HG03342 (cell line): Measurements from ENCODE around the gene COL4A3.
"Not testable (repeated sequence)": the region's sequence is repeated elsewhere in the genome, so short reads cannot be mapped to it uniquely, and the experiment has no call there.

Source experiments
- ATAC-seq: cut with Tn5 transposase; IDR thresholded peaks from one replicate; pipeline ENCODE4 v1.9.1; 2021; ENCODE audit warnings: mild to moderate bottlenecking, moderate library complexity; ENCODE audit not compliant: unreplicated experiment

The COL4A3 gene

DNA sequence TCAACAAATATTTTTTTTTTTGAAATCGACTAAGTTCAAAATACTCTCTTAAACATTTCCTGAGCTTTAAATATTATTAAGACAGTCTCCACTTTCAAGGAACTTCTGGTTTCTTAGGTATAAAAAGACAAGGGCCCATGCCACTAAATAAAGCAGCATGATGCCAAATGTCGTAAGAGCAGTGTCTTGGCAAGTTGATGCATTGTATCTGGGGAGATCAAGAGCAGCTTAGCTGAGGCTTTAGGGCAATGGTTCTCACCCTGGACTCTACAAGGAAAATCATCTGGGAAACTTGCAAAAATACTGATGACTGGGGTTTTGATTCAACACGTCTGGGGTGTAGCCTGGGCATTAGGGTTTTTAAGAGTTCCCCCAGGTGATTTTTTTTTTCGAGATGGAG is 41.3 kb downstream of the COL4A3 start:
- no peak for ATAC-seq

GRCh38 chr2:227206406-227206805 is 42.0 kb downstream of the COL4A3 start:
- ATAC-seq, result no peak

DNA sequence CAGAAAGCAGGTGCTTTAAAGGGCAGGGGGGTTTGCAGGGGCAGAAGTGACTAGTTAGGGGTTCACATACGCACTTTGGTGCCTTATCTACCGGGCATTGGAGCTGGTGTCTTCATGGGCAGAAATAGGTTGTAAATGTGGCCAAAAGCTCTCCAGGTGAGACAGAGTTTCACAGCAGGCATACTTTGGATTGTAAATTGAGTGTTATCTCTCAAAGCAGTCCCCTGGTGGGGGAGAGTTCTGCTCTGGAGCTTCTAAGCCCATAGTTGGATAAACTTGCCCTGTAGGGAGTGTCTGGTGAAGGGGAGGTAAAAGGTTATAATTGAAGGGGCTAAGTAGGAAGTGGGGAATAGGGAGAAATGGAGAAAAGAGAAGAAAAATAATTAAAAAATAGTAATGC is 43.1 kb downstream of the COL4A3 start:
- ATAC-seq, result no peak

- no peak for ATAC-seq
These were observed 50.2 kb downstream of the COL4A3 start for GRCh38 chr2:227214622-227215041.

DNA sequence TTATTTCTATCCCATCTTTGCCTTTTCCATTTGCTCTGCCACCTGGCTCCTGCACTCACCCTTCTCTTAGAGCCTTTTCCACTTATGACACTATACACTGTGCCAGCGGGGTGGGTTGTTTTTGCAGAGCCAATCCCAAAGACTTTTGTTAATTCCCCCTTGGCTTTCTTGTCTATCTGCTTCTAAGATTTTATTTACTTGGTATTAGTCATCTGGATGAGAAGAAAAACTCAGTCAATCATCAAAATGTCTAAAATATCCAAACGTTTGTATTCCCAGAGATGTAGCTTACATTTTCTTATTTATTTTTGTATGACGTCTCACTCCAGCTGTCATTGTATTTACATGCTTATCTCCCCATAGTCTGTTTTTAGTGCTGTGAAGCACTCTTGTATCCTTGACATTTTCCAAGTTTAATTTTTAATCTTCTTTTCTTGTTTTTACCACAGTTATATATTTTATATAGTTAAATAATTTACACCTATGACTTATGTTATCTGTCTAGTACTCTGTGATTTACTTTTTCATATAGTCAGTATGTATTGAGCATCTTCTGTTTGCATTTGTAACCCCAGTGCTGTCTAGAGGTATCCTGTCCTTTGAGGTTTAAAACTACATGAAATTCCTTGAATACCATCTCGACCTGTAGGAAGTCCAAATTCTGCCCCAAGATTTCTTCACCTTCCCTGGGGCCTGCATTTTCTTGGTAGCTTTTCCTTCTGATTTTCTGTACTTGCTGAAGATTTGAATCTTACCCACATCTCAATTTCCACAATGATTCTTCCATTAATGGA is 55.1 kb downstream of the COL4A3 start:
- no peak for ATAC-seq

- ATAC-seq, result no peak
These were observed 56.7 kb downstream of the COL4A3 start for GRCh38 chr2:227221120-227221519.

GRCh38 chr2:227222292-227222691 is 57.9 kb downstream of the COL4A3 start:
- ATAC-seq, result no peak

DNA sequence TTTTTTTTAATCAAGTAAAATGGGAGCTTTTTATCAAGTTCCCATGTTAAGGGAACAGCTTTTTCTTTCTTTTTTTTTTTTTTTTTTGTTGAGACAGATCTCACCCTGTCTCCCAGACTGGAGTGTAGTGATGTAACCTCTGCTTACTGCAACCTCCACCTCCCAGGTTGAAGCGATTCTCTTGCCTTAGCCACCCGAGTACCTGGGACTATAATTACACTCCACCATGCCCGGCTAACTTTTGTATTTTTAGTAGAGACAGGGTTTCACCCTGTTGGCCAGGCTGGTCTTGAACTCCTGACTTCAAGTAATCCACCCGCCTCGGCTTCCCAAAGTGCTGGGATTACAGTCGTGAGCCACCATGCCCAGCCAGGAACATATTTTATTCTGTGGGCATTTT is 61.2 kb downstream of the COL4A3 start:
- ATAC-seq, result not testable (repeated sequence)

DNA sequence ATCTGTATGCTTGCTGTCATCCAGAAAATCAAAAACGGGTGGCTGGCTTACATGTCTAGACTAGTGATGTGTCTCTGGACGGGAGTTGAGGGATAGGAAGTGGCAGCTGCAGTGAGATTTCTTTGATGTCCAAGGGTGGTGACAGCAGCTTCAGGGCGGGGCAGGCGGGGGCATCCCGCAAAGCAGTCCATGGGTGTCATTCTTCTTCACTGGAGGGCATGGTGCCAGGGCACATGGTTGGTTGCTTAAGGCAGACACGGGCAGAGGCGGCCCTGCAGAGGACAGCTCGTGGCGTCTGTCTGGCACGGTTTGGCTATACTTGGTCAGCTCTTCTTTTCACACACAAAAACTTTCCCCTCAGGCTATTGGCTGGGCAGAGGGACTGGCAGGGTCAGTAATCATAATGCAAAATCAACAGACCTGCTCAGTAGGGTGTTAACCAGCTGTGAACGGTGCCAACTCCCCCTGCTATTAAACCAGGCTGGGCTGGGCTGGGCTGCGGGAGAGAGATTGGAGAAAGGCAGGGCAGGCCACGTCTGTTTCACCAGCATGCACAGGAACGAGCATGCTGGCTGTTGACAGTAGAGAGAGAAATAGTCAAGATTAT is 63.7 kb downstream of the COL4A3 start:
- no peak for ATAC-seq

DNA sequence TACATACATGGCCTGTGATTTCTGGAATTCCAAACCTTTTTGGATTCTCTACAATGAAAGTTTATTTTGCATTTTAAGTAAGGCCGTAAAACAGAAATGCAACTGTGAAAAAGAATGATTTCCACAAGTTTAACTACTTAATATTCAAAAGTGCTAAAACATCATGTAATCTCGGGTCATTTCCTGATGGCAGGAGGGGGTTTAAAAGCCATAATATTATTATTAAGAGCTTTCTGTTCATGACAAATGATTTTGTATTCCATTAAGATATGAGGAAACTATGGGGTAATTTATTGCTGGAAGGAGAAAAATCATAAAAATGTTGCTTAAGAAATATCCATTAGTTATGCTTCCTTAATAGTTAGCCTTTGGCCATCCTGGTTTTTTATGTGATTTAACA is 65.7 kb downstream of the COL4A3 start:
- ATAC-seq, result no peak

DNA sequence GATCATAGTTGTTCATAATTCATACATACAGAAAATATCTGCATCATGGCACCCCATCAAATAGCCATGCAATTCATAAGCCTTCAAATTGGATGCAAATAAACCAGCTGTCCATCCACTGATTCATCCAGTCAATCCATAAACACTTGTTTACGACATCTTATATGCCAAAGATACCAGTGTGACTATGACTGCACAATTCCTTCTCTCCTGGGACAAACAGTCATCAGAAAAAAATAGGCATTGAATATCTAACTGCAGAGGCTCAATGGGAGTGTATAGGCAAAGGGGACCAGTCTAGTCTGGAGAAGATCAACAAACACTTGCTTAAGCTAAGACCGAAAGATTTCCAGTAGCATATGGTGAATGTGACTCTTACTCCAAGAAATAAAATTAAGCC is 70.0 kb downstream of the COL4A3 start:
- ATAC-seq, result no peak

DNA sequence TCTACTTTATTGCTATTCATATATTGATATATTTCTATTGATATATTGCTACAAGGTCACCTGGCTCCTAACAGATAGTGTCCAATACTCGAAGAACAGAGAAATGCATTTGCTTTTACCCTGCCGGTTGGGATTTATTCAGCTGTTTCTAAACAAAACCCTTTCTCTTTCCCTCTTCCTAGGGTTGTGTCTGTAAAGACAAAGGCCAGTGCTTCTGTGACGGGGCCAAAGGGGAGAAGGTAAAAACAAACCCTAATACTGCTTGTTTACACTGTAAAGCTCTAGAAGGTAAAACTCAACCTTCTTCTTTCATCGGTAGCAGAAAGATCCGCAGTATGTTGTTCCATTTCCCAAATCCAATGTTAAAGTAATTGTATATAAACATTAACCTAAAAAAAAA is 73.4 kb downstream of the COL4A3 start:
- no peak for ATAC-seq

DNA sequence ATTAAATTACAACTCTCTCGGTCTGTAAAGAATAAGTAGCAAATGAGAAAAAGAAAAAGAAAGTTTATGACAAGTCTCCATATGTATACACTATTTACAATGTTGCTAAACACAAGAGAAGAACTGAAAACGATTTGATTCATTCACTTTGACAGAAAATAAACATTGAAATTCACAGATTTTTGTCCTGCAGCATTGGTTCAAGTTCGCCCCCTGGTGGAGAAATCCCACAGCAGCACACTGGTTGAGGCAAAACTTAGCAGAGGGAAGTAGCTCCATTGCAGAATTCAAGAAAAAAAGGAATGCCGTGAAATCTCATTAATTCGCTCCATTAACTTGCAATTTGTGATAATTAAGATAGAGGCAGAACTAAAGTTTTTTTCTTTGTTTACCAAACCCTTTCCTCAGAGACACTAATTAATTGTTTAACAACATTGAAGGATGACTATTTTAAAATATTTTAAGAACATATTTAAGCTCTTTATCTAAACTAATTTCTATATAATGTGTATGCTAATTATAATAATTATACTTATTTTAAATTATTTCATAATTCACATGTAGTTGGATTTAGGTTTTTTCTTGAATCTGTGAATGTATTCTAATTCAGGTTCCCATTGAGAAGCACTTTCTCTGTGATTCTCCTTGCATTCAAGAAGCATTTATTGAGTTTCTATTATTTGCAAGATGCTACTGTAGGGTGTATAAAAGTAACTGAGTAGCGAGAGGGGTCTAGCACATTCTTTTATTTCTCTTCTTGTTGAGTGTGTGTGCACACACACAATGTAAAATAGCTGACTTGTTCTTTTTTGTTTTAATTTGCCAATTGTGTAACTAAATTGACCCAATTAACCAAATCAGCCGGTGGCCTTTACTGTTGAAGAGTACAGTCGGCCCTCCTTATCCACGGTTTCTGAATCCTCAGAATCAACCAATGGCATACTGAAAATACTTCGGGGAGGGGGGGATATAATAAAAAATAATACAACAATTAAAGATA is 74.1 kb downstream of the COL4A3 start:
- no peak for ATAC-seq

DNA sequence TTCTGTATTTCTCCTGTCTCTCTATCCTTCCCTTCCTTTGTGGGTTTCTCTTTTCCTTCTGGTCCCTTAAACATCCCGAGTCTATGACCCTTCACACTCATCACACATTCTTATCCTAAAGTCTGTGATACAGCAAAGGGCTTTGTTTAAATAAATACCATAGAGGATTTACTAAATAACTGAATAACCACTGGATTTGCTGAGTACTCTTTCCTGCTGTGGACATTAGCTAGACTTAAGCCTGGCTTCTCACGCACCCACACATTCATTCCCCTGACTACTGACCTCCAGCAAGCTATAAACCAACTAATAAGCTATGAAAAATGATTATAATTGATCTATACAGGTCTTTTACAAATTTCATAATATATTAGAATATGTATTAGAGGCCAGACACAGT is 76.6 kb downstream of the COL4A3 start:
- no peak for ATAC-seq

DNA sequence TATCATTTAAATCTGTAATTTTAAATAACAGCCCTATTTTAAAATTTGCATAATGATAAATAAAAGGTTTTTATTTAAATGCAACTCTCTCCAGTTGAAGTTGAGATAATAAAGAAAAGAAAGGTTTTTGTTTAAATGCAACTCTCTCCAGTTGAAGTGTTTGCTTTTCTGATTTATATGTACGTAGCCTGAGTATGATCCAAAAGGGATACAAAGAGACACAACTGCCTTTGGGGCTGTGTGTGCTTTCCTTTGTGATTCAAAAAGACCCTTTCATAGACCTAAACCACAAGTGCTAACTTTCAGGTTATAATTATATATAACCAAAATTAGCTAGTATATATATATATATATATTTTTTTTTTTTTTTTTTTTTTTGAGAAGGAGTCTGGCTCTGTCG is 84.5 kb downstream of the COL4A3 start:
- ATAC-seq, result no peak

GRCh38 chr2:227252831-227253230 is 88.4 kb downstream of the COL4A3 start:
- no peak for ATAC-seq

DNA sequence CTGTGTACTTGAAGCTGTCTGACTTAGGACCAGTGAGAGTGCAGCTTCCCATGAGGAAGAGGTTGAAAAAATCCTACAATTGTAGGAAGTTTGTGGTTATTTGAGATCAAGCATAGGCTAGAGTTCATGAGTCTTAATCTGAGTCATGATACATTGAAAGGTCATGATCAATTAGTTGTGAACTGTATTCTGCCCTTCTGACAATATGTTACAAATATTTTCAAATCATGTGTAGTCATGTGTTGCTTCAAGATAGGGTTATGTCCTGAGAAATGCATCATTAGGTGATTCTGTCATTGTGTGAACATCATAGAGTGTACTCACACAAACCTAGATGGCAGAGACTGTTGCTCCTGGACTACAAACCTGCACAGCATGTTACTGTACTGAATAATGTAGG is 92.2 kb downstream of the COL4A3 start:
- ATAC-seq, result no peak

DNA sequence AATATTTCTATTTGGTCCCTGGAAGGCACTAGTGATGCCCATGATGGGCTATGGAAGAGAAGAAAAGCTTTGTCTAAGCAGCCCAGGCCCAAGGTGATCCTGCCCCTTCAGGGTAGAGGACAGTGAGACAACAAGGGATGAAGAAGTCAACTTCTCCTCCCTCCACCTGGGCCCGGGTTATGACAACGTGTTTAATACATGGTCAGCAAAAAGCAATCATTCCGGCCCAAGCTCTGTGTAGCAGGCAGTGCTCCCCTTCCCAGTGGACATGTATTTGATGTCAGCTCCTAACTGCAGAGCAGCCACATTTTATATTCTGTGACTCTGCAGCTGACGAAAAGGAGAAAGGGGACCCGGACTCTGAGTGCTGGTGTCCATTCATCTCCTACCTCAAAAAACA is 93.4 kb downstream of the COL4A3 start:
- ATAC-seq, result no peak

- no peak for ATAC-seq
These were observed 95.6 kb downstream of the COL4A3 start for GRCh38 chr2:227260041-227260440.

DNA sequence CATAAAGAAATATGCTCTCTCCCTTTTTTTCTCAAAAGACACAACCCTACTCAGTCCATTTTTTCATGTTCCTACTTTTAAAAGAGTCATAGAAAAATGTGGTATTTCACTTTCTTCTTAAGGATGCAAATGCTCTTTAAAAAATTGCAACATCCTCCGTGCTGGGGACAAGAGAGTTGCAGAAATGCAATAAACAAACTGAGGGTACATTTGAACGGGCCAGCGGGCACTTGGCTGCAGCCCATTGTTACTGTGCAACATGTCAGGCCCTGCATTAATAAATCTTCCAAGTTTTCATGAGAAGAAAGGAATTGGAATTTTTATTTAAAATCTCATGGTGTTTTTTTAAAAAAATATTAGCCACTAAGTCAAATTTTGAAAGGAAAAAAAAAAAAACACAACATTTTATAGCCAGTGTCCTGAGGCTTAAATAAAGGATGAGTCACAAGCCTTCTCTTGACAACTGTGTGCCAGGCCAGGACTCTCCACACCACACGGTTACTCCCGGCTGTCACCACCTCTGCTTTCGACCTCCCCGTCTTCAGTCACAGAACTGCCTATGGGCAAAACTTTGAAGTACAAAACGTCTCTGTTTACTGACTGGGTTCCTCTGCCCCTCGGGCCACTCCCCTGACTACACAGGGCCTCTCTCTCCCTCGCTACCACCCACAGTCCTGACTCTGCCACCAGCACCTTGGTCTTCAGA is 103.1 kb downstream of the COL4A3 start:
- no peak for ATAC-seq

GRCh38 chr2:227280895-227281294 is 116.5 kb downstream of the COL4A3 start:
- ATAC-seq, result no peak
